Purkinje cell (primary cell): ENCODE results near the gene CPA3. TPM values are rescaled to one million over a fixed set of nuclear protein-coding genes. Genes with fewer than 3 reads are reported as not detected.

Experiments
- polyA plus RNA-seq: library from polyadenylated mRNA; unstranded; fragments of >200 nt; fragmentation: Nextera tagmentation; gene quantifications from 2 replicates; pipeline ENCODE4 v1.2.1, GENCODE V29; 2014

CPA3 gene
- polyA plus RNA-seq, result not detected in 2 replicates

GRCh38 chr3:148865049-148865448, at the start of gene CPA3:
CPA3 (plus strand) TSS chr3:148865296; CDS start chr3:148865308, 12 bp downstream.

GRCh38 chr3:148827585-148827984, 37.5 kb upstream of the CPA3 start, which contains the start of gene CPB1:
CPB1 (plus strand) TSS chr3:148827811; CDS start chr3:148827824, 13 bp downstream.

Other genes with a start within 250 kb of the CPA3 start
- 2.9 and 6.6 TPM in 2 replicates for gene AGTR1, start 167.4 kb upstream of the CPA3 start, polyA plus RNA-seq
- gene CPB1, start 37.5 kb upstream of the CPA3 start, polyA plus RNA-seq, result 3.0 TPM in 1 of 2 replicates, not detected in the other
- 92.8 and 95.4 TPM in 2 replicates for gene GYG1, start 126.2 kb downstream of the CPA3 start, polyA plus RNA-seq
- 210 and 223 TPM in 2 replicates for gene HLTF, start 221.2 kb downstream of the CPA3 start, polyA plus RNA-seq